SHP77 (cell line): ENCODE results near the gene ZMAT2.
"Not testable (repeated sequence)": the region's sequence is repeated elsewhere in the genome, so short reads cannot be mapped to it uniquely, and the experiment has no call there.

ENCODE experiments used
- DNase-seq, 2 experiments: peaks; one replicate each; lab custom pipeline; 2025; lab: John Stamatoyannopoulos, UW

Gene ZMAT2

DNA sequence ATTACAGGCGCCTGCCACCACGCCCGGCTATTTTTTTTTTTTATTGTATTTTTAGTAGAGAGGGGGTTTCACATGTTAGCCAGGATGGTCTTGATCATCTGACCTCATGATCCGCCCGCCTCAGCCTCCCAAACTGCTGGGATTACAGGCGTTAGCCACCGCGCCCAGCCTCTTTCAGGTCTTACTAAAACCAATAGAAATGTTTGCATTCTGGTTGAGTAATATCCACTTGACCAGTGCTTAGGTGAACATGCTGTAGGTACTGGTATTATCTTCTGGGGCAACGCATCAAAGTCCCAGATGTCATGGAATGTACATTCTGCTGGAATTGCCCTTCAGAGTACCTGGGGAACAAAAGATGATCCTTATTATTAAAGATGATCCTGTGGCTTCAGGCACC lies 8.5 kb downstream of the ZMAT2 start:
- peak in 1 of 2 experiments; percentile 26 for DNase-seq

DNA sequence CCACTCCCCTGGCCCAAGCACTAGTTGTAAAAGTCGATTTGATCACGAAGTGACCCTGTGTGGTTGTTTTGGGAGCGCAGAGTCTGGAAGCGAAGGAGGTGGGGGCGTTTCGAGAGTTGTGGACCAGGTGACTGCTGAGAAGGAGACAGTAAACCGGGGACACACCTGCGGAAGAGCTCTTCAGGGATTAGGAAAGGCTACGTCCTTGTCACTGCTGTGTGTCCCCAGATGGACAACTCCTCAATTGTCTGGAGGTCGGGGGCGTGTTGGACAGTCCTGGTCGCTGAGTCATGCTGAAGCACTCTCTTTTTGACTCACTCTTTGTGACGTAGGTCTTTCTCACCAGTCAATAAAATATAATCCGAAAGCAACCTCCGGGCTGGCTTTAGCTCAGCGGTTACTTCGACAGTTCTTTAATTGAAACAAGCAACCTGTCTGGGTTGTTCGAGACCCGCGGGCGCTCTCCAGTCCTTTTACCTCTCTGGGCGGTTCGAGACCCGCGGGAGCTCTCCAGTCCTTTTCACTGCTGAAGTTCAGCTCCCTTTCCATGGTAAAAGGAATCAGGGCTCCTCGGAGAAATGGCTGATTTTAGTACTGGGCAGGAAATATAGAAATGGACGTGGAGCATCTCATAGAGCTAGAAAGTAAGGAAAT lies 10.8 kb downstream of the ZMAT2 start:
- peak; percentile 97 to 99 for DNase-seq

DNA sequence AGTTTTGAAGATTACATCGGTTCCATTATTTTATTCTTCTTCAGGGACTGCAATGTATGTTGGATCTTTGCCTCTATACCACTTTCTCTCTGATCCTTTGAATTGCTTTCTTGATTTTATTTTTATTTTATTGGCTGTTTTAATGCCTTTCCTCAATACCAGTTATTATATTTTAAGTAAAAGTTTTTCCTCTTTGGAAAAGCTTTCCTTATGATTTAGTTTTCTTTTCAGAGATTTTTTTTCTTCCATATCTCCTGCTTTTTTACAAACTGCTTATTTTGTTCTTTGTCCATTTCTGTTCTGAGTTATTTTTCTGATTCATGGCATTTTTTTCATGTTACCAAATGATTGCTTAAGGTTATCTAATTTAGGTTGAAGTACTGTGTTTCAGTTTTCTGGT lies 11.5 kb downstream of the ZMAT2 start:
- no peak for DNase-seq

DNA sequence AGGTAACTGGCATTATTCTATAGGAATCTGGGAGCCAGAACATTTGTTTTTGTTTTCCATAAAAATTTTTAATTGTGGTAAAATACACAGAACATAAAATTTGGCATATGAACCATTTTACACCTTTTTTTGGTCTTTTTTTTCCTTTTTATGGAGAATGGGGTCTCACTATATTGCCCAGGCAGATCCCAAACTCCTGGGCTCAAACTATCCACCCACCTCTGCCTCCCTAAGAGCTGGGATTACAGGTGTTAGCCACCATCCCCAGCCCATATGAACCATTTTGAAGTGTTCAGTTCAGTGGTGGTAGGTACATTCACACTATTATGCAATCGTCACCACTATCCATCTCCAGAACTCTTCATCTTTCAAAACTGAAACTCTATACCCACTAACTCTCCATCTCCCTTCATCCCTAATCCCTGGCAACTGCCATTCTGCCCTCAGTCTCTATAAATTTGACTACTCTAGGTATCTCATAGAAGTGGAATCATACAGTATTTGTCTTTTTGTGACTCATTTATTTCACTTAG lies 13.4 kb downstream of the ZMAT2 start:
- DNase-seq, result no peak

DNA sequence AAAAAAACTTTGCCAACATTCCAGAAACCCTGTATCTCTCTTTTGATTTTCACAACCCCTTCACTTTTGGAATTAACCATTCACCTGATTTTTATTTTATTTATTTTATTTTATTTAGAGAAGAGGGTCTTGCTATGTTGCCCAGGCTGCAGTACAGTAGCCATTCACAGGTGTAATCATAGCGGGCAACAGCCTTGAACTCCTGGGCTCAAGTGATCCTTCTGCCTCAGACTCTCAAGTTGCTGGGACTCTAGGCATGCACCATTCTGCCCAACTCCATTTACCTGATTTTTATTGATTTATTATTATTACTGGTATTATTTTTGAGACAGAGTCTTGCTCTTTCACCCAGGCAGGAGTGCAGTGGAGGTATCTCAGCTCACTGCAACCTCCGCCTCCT lies 16.0 kb downstream of the ZMAT2 start:
- not testable (repeated sequence) for DNase-seq

- DNase-seq, result no peak
These were observed 18.0 kb downstream of the ZMAT2 start for GRCh38 chr5:140718266-140718592.

DNA sequence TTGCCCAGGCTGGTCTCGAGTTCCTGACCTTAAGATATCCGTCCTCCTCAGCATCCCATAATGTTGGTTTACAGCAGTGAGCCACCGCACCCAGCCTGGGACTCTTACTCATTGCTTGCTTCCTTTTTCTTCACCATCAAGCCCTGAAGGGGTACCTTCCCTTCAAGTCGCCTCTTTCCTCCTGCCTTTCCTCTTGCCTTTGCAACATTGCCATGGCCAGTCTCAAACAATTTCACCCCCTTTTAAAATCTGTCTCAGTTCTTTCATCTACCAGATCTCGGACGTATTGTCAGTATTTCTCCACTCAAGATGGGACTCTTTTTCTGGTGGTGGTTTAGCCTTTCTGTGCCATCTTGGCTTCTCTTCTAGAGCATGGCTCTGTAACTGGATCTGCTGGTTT lies 20.5 kb downstream of the ZMAT2 start:
- DNase-seq, result peak; percentile 17 to 21

- DNase-seq, result not testable (repeated sequence)
These were observed 21.1 kb downstream of the ZMAT2 start for GRCh38 chr5:140721395-140721794.

DNA sequence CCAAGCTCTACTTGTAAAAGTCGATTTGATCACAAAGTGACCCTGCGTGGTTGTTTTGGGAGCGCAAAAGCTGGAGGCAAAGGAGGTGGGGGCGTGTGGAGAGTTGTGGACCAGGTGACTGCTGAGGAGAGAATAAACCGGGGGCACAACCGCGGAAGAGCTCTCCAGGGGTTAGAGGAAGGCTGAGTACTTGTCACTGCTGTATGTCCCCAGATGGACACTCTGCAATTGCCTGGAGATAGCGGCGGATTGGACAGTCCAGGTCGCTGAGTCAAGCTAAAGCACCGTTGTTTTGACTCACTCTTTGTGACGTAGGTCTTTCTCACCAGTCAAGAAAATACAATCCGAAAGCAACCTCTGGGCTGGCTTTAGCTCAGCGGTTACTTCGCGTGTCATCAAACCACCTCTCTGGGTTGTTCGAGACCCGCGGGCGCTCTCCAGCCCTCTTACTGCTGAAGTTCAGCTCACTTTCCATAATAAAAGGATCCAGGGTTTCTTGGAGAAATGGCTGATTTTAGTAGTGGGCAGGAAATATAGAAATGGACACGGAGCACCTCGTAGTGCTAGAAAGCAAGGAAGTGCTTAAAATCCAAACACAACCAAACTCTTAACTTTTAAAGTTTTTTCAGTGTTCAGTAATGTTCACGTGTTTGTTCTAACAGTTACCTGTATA lies 25.7 kb downstream of the ZMAT2 start:
- DNase-seq, result peak; percentile 85 to 86

- DNase-seq, result no peak
These were observed 32.9 kb downstream of the ZMAT2 start for GRCh38 chr5:140733098-140733497.

GRCh38 chr5:140734354-140734753 lies 34.1 kb downstream of the ZMAT2 start:
- DNase-seq, result peak; percentile 12 to 31

DNA sequence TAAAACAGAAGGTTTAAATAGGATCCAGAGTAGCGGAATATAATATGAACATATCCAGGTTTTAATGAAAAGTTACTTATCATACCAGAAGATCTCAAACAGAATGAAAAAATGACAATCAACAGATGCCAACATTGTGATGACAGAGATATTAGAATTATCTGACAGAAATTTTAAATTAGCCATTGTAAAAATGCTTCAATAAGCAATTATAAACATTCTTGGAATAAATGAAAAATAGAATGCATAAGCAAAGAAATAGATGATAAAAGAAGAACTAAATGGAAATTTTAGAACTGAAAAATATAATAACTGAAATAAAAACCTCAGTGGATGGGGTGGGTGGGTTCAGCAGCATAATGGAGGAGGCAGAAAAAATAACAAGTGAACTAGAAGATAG lies 37.2 kb downstream of the ZMAT2 start:
- DNase-seq, result no peak

DNA sequence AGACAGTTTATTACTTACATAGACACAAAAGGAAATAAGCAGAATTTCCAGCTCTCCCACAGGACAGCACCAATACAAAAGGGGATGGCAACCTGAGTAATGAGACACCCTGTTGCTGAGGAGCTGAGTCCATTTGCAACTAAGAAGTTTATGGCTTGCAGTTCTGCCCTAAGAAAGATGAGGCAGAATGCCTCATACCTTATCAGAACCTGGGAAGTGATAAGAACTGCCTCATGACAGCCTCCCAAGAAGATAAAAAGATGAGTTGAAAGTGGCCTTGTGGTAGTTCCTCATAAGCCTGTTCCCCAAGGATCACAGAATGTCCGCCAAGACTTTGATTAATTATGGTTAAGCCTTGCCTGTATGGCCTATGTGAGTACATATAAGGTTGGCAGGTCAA lies 41.7 kb downstream of the ZMAT2 start:
- DNase-seq, result no peak

- DNase-seq, result no peak
These were observed 53.3 kb downstream of the ZMAT2 start for GRCh38 chr5:140753561-140753960.
